ENCODE results near the gene FARS2. TPM values are rescaled to one million over a fixed set of nuclear protein-coding genes. Genes with fewer than 3 reads are reported as not detected.

The FARS2 gene
- polyA plus RNA-seq, 2 donors = 5.0 to 10.5 TPM

- H3K27me3 ChIP-seq (ENCODE audit: control insufficient read depth in 1 of 2, insufficient read depth in 2 of 2, low read length in 2 of 2) = no peaks in the 10 kb centered on the region
- 93 to 100% methylated on average over 1 of the region's 1 CpG for WGBS, 2 donors
- no peak overlapping the region for H3K27ac ChIP-seq (ENCODE audit: low read depth in 2 of 2, low read length in 1 of 2)
- no peak overlapping the region for H3K4me3 ChIP-seq (ENCODE audit: low read depth in 1 of 2, low read length in 2 of 2)
- no peaks in the 10 kb centered on the region for H3K9me3 ChIP-seq (ENCODE audit: control insufficient read depth in 2 of 2, insufficient read depth in 1 of 2, low read depth in 1 of 2, low read length in 1 of 2)
- no peaks in the 10 kb centered on the region for H3K36me3 ChIP-seq (ENCODE audit: control insufficient read depth in 2 of 2, insufficient read depth in 2 of 2, low read length in 1 of 2)
- no peaks in the 10 kb centered on the region for H3K4me1 ChIP-seq (ENCODE audit: control insufficient read depth in 2 of 2, insufficient read depth in 2 of 2, low read length in 1 of 2)
Measured at GRCh38 chr6:5617179-5617578, 355.9 kb downstream of the FARS2 start.

- no peaks in the 10 kb centered on the region for H3K36me3 ChIP-seq (ENCODE audit: control insufficient read depth in 2 of 2, insufficient read depth in 2 of 2, low read length in 1 of 2)
- H3K4me3 ChIP-seq (ENCODE audit: low read depth in 1 of 2, low read length in 2 of 2) = no peak overlapping the region
- H3K27ac ChIP-seq (ENCODE audit: low read depth in 2 of 2, low read length in 1 of 2) = no peak overlapping the region
- no peaks in the 10 kb centered on the region for H3K9me3 ChIP-seq (ENCODE audit: control insufficient read depth in 2 of 2, insufficient read depth in 1 of 2, low read depth in 1 of 2, low read length in 1 of 2)
- 64 to 87% methylated on average over 3 of the region's 3 CpGs for WGBS, 2 donors
- H3K4me1 ChIP-seq (ENCODE audit: control insufficient read depth in 2 of 2, insufficient read depth in 2 of 2, low read length in 1 of 2) = no peaks in the 10 kb centered on the region
- no peaks in the 10 kb centered on the region for H3K27me3 ChIP-seq (ENCODE audit: control insufficient read depth in 1 of 2, insufficient read depth in 2 of 2, low read length in 2 of 2)
Measured at GRCh38 chr6:5619249-5619648, 357.9 kb downstream of the FARS2 start.

GRCh38 chr6:5622276-5623005 is 361.1 kb downstream of the FARS2 start:
- 80 to 86% methylated on average over 10 of the region's 10 CpGs for WGBS, 2 donors
- Histone ChIP-seq H3K36me3 (ENCODE audit: control insufficient read depth in 2 of 2, insufficient read depth in 2 of 2, low read length in 1 of 2) (no peaks in the 10 kb centered on the region), H3K9me3 (ENCODE audit: control insufficient read depth in 2 of 2, insufficient read depth in 1 of 2, low read depth in 1 of 2, low read length in 1 of 2) (no peaks in the 10 kb centered on the region), H3K27me3 (ENCODE audit: control insufficient read depth in 1 of 2, insufficient read depth in 2 of 2, low read length in 2 of 2) (no peaks in the 10 kb centered on the region), H3K4me1 (ENCODE audit: control insufficient read depth in 2 of 2, insufficient read depth in 2 of 2, low read length in 1 of 2) (no peaks in the 10 kb centered on the region), H3K4me3 (ENCODE audit: low read depth in 1 of 2, low read length in 2 of 2) (no peak overlapping the region), H3K27ac (ENCODE audit: low read depth in 2 of 2, low read length in 1 of 2) (no peak overlapping the region)

- H3K9me3 ChIP-seq (ENCODE audit: control insufficient read depth in 2 of 2, insufficient read depth in 1 of 2, low read depth in 1 of 2, low read length in 1 of 2) = no peaks in the 10 kb centered on the region
- no peaks in the 10 kb centered on the region for H3K4me1 ChIP-seq (ENCODE audit: control insufficient read depth in 2 of 2, insufficient read depth in 2 of 2, low read length in 1 of 2)
- H3K4me3 ChIP-seq (ENCODE audit: low read depth in 1 of 2, low read length in 2 of 2) = no peak overlapping the region
- WGBS, 2 donors = 85 to 91% methylated on average over 2 of the region's 2 CpGs
- no peaks in the 10 kb centered on the region for H3K36me3 ChIP-seq (ENCODE audit: control insufficient read depth in 2 of 2, insufficient read depth in 2 of 2, low read length in 1 of 2)
- H3K27ac ChIP-seq (ENCODE audit: low read depth in 2 of 2, low read length in 1 of 2) = no peak overlapping the region
- H3K27me3 ChIP-seq (ENCODE audit: control insufficient read depth in 1 of 2, insufficient read depth in 2 of 2, low read length in 2 of 2) = no peaks in the 10 kb centered on the region
Measured at GRCh38 chr6:5623769-5624168, 362.5 kb downstream of the FARS2 start.

- H3K4me3 ChIP-seq (ENCODE audit: low read depth in 1 of 2, low read length in 2 of 2) = no peak overlapping the region
- 77 to 89% methylated on average over 6 of the region's 6 CpGs for WGBS, 2 donors
- H3K4me1 ChIP-seq (ENCODE audit: control insufficient read depth in 2 of 2, insufficient read depth in 2 of 2, low read length in 1 of 2) = no peaks in the 10 kb centered on the region
- H3K9me3 ChIP-seq (ENCODE audit: control insufficient read depth in 2 of 2, insufficient read depth in 1 of 2, low read depth in 1 of 2, low read length in 1 of 2) = no peaks in the 10 kb centered on the region
- no peaks in the 10 kb centered on the region for H3K36me3 ChIP-seq (ENCODE audit: control insufficient read depth in 2 of 2, insufficient read depth in 2 of 2, low read length in 1 of 2)
- H3K27ac ChIP-seq (ENCODE audit: low read depth in 2 of 2, low read length in 1 of 2) = no peak overlapping the region
- H3K27me3 ChIP-seq (ENCODE audit: control insufficient read depth in 1 of 2, insufficient read depth in 2 of 2, low read length in 2 of 2) = no peaks in the 10 kb centered on the region
Measured at GRCh38 chr6:5624256-5624655, 362.9 kb downstream of the FARS2 start.

GRCh38 chr6:5626727-5627426 is 365.6 kb downstream of the FARS2 start:
- H3K36me3 ChIP-seq (ENCODE audit: control insufficient read depth in 2 of 2, insufficient read depth in 2 of 2, low read length in 1 of 2) = no peaks in the 10 kb centered on the region
- WGBS, 2 donors = 77 to 78% methylated on average over 7 of the region's 7 CpGs
- no peak overlapping the region for H3K27ac ChIP-seq (ENCODE audit: low read depth in 2 of 2, low read length in 1 of 2)
- no peaks in the 10 kb centered on the region for H3K27me3 ChIP-seq (ENCODE audit: control insufficient read depth in 1 of 2, insufficient read depth in 2 of 2, low read length in 2 of 2)
- no peak overlapping the region for H3K4me3 ChIP-seq (ENCODE audit: low read depth in 1 of 2, low read length in 2 of 2)
- no peaks in the 10 kb centered on the region for H3K4me1 ChIP-seq (ENCODE audit: control insufficient read depth in 2 of 2, insufficient read depth in 2 of 2, low read length in 1 of 2)
- H3K9me3 ChIP-seq (ENCODE audit: control insufficient read depth in 2 of 2, insufficient read depth in 1 of 2, low read depth in 1 of 2, low read length in 1 of 2) = no peaks in the 10 kb centered on the region

- H3K9me3 ChIP-seq (ENCODE audit: control insufficient read depth in 2 of 2, insufficient read depth in 1 of 2, low read depth in 1 of 2, low read length in 1 of 2) = no peaks in the 10 kb centered on the region
- WGBS, 2 donors = 90 to 94% methylated on average over 5 of the region's 5 CpGs
- no peaks in the 10 kb centered on the region for H3K36me3 ChIP-seq (ENCODE audit: control insufficient read depth in 2 of 2, insufficient read depth in 2 of 2, low read length in 1 of 2)
Measured at GRCh38 chr6:5630636-5631035, 369.3 kb downstream of the FARS2 start.

GRCh38 chr6:5632348-5632935 is 371.1 kb downstream of the FARS2 start:
- no peak overlapping the region for H3K4me3 ChIP-seq (ENCODE audit: low read depth in 1 of 2, low read length in 2 of 2)
- no peaks in the 10 kb centered on the region for H3K9me3 ChIP-seq (ENCODE audit: control insufficient read depth in 2 of 2, insufficient read depth in 1 of 2, low read depth in 1 of 2, low read length in 1 of 2)
- H3K36me3 ChIP-seq (ENCODE audit: control insufficient read depth in 2 of 2, insufficient read depth in 2 of 2, low read length in 1 of 2) = no peaks in the 10 kb centered on the region
- WGBS, 2 donors = 79 to 86% methylated on average over 7 of the region's 7 CpGs
- H3K27ac ChIP-seq (ENCODE audit: low read depth in 2 of 2, low read length in 1 of 2) = no peak overlapping the region
- H3K4me1 ChIP-seq (ENCODE audit: control insufficient read depth in 2 of 2, insufficient read depth in 2 of 2, low read length in 1 of 2) = no peaks in the 10 kb centered on the region
- H3K27me3 ChIP-seq (ENCODE audit: control insufficient read depth in 1 of 2, insufficient read depth in 2 of 2, low read length in 2 of 2) = no peaks in the 10 kb centered on the region

More at GRCh38 chr6:5630636-5631035, 369.3 kb downstream of the FARS2 start:
- H3K4me1 ChIP-seq (ENCODE audit: control insufficient read depth in 2 of 2, insufficient read depth in 2 of 2, low read length in 1 of 2) = no peaks in the 10 kb centered on the region
- H3K27ac ChIP-seq (ENCODE audit: low read depth in 2 of 2, low read length in 1 of 2) = no peak overlapping the region
- H3K4me3 ChIP-seq (ENCODE audit: low read depth in 1 of 2, low read length in 2 of 2) = no peak overlapping the region
- H3K27me3 ChIP-seq (ENCODE audit: control insufficient read depth in 1 of 2, insufficient read depth in 2 of 2, low read length in 2 of 2) = no peaks in the 10 kb centered on the region

GRCh38 chr6:5634525-5634924 is 373.2 kb downstream of the FARS2 start:
- Histone ChIP-seq H3K27me3 (ENCODE audit: control insufficient read depth in 1 of 2, insufficient read depth in 2 of 2, low read length in 2 of 2) (no peaks in the 10 kb centered on the region), H3K4me3 (ENCODE audit: low read depth in 1 of 2, low read length in 2 of 2) (no peak overlapping the region), H3K9me3 (ENCODE audit: control insufficient read depth in 2 of 2, insufficient read depth in 1 of 2, low read depth in 1 of 2, low read length in 1 of 2) (no peaks in the 10 kb centered on the region), H3K27ac (ENCODE audit: low read depth in 2 of 2, low read length in 1 of 2) (no peak overlapping the region), H3K4me1 (ENCODE audit: control insufficient read depth in 2 of 2, insufficient read depth in 2 of 2, low read length in 1 of 2) (no peaks in the 10 kb centered on the region), H3K36me3 (ENCODE audit: control insufficient read depth in 2 of 2, insufficient read depth in 2 of 2, low read length in 1 of 2) (no peaks in the 10 kb centered on the region)
- WGBS, 2 donors = 78 to 83% methylated on average over 4 of the region's 4 CpGs

Data from esophagus (tissue), 2 donors.